ENCODE measurements around the gene CRB3. TPM values are rescaled to one million over a fixed set of nuclear protein-coding genes. Genes with fewer than 3 reads are reported as not detected.

CRB3 gene
- total RNA-seq, 1 experiment from 2014 or later = 29.9 TPM

GRCh38 chr19:6484230-6484629, 20.2 kb downstream of the CRB3 start:
- Mint-ChIP-seq H3K4me3 (no peak overlapping the region), H3K4me1 (peaks cover 15% of the 10 kb centered on the region), H3K36me3 (no peaks in the 10 kb centered on the region), H3K27ac (no peak overlapping the region), H3K27me3 (ENCODE audit: low read depth) (peaks cover 2% of the 10 kb centered on the region), H3K9me3 (no peaks in the 10 kb centered on the region)
- no peak for ATAC-seq
- POLR2A ChIA-PET = interaction anchor here (0.7 kb wide), 1 partner anchor 450 kb away, joined by 4 read pairs; no protein-coding TSS in a partner anchor
- no peak for DNase-seq (ENCODE audit: low spot score)
- CTCF ChIA-PET = no interaction called here
- TF ChIP-seq GABPB1 (CRISPR knock-in tag; IDR thresholded peaks at IDR 0.05) (no peak), NR2C2 (CRISPR knock-in tag; IDR thresholded peaks at IDR 0.05) (no peak), NFE2L1 (CRISPR knock-in tag; IDR thresholded peaks at IDR 0.05) (no peak), AFF4 (CRISPR knock-in tag; IDR thresholded peaks at IDR 0.05; ENCODE audit: borderline replicate concordance) (no peak), ATF3 (CRISPR knock-in tag; conservative IDR thresholded peaks at IDR 0.05) (no peak), ETV6 (CRISPR knock-in tag; IDR thresholded peaks at IDR 0.05) (no peak), ZMAT4 (CRISPR knock-in tag; IDR thresholded peaks at IDR 0.05) (no peak), TCF7 (CRISPR knock-in tag; IDR thresholded peaks at IDR 0.05; ENCODE audit: low read depth) (no peak), ZNF219 (CRISPR knock-in tag; IDR thresholded peaks at IDR 0.05; ENCODE audit: borderline replicate concordance) (no peak), TEAD1 (CRISPR knock-in tag; IDR thresholded peaks at IDR 0.05) (no peak), E2F4 (CRISPR knock-in tag; IDR thresholded peaks at IDR 0.05; ENCODE audit: borderline replicate concordance, low read depth) (no peak), ZNF671 (CRISPR knock-in tag; IDR thresholded peaks at IDR 0.05) (no peak), ESRRA (CRISPR knock-in tag; IDR thresholded peaks at IDR 0.05; ENCODE audit: borderline replicate concordance) (no peak), NR1H2 (CRISPR knock-in tag; IDR thresholded peaks at IDR 0.05) (no peak)
- TF ChIP-seq, protein P1, sequence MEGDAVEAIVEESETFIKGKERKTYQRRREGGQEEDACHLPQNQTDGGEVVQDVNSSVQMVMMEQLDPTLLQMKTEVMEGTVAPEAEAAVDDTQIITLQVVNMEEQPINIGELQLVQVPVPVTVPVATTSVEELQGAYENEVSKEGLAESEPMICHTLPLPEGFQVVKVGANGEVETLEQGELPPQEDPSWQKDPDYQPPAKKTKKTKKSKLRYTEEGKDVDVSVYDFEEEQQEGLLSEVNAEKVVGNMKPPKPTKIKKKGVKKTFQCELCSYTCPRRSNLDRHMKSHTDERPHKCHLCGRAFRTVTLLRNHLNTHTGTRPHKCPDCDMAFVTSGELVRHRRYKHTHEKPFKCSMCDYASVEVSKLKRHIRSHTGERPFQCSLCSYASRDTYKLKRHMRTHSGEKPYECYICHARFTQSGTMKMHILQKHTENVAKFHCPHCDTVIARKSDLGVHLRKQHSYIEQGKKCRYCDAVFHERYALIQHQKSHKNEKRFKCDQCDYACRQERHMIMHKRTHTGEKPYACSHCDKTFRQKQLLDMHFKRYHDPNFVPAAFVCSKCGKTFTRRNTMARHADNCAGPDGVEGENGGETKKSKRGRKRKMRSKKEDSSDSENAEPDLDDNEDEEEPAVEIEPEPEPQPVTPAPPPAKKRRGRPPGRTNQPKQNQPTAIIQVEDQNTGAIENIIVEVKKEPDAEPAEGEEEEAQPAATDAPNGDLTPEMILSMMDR (IDR thresholded peaks at IDR 0.05) = no peak
- TF ChIP-seq, protein P2, sequence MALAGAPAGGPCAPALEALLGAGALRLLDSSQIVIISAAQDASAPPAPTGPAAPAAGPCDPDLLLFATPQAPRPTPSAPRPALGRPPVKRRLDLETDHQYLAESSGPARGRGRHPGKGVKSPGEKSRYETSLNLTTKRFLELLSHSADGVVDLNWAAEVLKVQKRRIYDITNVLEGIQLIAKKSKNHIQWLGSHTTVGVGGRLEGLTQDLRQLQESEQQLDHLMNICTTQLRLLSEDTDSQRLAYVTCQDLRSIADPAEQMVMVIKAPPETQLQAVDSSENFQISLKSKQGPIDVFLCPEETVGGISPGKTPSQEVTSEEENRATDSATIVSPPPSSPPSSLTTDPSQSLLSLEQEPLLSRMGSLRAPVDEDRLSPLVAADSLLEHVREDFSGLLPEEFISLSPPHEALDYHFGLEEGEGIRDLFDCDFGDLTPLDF (CRISPR knock-in tag; IDR thresholded peaks at IDR 0.05) = no peak
- TF ChIP-seq, protein P3, sequence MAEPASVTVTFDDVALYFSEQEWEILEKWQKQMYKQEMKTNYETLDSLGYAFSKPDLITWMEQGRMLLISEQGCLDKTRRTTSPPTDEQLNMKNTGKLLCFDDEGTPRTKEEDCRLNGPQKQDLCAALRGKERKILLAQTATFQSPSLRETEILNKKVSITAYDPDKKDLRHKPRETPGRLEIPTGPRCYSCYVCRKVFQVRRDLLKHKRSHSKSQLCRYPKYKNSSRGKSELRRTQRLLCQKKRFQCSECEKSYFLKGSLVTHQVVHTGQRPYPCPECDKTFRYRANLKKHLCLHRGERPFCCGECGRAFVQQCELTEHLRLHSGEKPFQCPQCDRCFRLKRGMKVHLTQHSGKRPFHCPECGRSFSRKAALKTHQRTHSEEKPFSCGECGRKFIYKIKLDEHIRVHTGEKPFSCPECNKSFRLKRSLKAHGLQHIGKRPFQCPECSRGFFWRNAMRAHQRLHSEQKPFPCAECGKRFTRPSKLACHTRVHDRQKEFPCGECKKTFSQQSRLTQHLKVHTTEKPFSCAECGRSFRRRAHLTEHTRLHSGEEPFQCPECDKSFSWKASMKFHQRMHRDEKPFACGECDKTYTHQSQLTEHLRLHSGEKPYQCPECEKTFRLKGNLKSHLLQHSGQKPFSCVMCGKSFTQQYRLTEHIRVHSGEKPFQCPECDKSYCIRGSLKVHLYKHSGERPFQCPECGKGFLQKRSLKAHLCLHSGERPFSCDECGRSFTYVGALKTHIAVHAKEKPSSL (CRISPR knock-in tag; conservative IDR thresholded peaks at IDR 0.05) = no peak
- TF ChIP-seq, protein P4, sequence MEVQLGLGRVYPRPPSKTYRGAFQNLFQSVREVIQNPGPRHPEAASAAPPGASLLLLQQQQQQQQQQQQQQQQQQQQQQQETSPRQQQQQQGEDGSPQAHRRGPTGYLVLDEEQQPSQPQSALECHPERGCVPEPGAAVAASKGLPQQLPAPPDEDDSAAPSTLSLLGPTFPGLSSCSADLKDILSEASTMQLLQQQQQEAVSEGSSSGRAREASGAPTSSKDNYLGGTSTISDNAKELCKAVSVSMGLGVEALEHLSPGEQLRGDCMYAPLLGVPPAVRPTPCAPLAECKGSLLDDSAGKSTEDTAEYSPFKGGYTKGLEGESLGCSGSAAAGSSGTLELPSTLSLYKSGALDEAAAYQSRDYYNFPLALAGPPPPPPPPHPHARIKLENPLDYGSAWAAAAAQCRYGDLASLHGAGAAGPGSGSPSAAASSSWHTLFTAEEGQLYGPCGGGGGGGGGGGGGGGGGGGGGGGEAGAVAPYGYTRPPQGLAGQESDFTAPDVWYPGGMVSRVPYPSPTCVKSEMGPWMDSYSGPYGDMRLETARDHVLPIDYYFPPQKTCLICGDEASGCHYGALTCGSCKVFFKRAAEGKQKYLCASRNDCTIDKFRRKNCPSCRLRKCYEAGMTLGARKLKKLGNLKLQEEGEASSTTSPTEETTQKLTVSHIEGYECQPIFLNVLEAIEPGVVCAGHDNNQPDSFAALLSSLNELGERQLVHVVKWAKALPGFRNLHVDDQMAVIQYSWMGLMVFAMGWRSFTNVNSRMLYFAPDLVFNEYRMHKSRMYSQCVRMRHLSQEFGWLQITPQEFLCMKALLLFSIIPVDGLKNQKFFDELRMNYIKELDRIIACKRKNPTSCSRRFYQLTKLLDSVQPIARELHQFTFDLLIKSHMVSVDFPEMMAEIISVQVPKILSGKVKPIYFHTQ (CRISPR knock-in tag; IDR thresholded peaks at IDR 0.05) = no peak
